Measurements from ENCODE around the gene FEM1C. TPM values are rescaled to one million over a fixed set of nuclear protein-coding genes. Genes with fewer than 3 reads are reported as not detected.

FEM1C gene
- total RNA-seq, 1 experiment from 2014 or later, result 27.5 TPM

- Histone ChIP-seq H3K9me2 (ENCODE audit: insufficient read depth) (no peaks in the 10 kb centered on the region; the same call in 1 of the 2 replicates), H3K4me1 (ENCODE audit: control insufficient read depth in 1 of 2, insufficient read depth in 2 of 2, low read length in 2 of 2) (peaks cover 0 to 12% of the 10 kb centered on the region in 2 experiments; a peak in 1 of 4 replicates), H3K9ac (ENCODE audit: low read length) (no peak overlapping the region), H3K27ac (ENCODE audit: low read depth, low read length) (no peak overlapping the region), H3K4me3 (replicated peaks in 1 of 2; ENCODE audit: low read depth in 1 of 2, low read length in 2 of 2) (no peak overlapping the region), H3K4me2 (ENCODE audit: low read length) (no peak overlapping the region), H3K36me3 (ENCODE audit: control insufficient read depth in 1 of 2, insufficient read depth in 2 of 2, low read length in 2 of 2) (no peaks in the 10 kb centered on the region), H3K9me3 (ENCODE audit: control insufficient read depth in 1 of 2, insufficient read depth in 1 of 2, low read depth in 1 of 2, low read length in 2 of 2) (no peaks in the 10 kb centered on the region), H4K20me1 (ENCODE audit: insufficient read depth) (no peaks in the 10 kb centered on the region), H3K79me2 (ENCODE audit: insufficient read depth, low read length) (no peaks in the 10 kb centered on the region), H2AFZ (ENCODE audit: low read depth, low read length, poor library complexity, severe bottlenecking) (no peak overlapping the region), H3K27me3 (ENCODE audit: insufficient read depth, low read length) (no peaks in the 10 kb centered on the region)
- POLR2A ChIA-PET, result interaction anchor here (1.0 kb wide), 1 partner anchor 10 kb away, joined by 3 read pairs; no protein-coding TSS in a partner anchor
- intact Hi-C loops (cut with micrococcal nuclease), result no loop called here
- RAD21 ChIA-PET (ENCODE audit: low non-redundant PET in 1 of 2, low total read pairs in 2 of 2, uncharacterized antibody in 2 of 2, unreplicated experiment in 2 of 2), result no interaction called here
- CTCF ChIA-PET, result no interaction called here
- TF ChIP-seq SIN3A (IDR thresholded peaks at IDR 0.05; ENCODE audit: low read depth) (no peak), RAD21 (IDR thresholded peaks at IDR 0.05; ENCODE audit: low read depth) (no peak), MAX (IDR thresholded peaks at IDR 0.05) (no peak), EGR1 (IDR thresholded peaks at IDR 0.05; ENCODE audit: low read depth) (no peak), CTCF (IDR thresholded peaks at IDR 0.05 in 2 of 3, conservative IDR thresholded peaks at IDR 0.05 in 1 of 3; ENCODE audit: borderline replicate concordance in 1 of 3, insufficient read depth in 1 of 3, low read depth in 2 of 3, low read length in 2 of 3) (no peak), EZH2 (IDR thresholded peaks at IDR 0.05) (no peak), FOSL1 (IDR thresholded peaks at IDR 0.05; ENCODE audit: low read depth) (no peak), POLR2AphosphoS5 (IDR thresholded peaks at IDR 0.05; ENCODE audit: low read depth, low read length) (no peak), ZNF274 (IDR thresholded peaks at IDR 0.05; ENCODE audit: low read depth, low read length) (no peak), CEBPB (IDR thresholded peaks at IDR 0.05; ENCODE audit: low read depth) (no peak), JUND (IDR thresholded peaks at IDR 0.05) (no peak), REST (IDR thresholded peaks at IDR 0.05; ENCODE audit: low read depth) (no peak), TCF7L2 (IDR thresholded peaks at IDR 0.05; ENCODE audit: borderline replicate concordance, extremely low read depth, insufficient read depth, insufficient read length) (no peak)
- DNase-seq (ENCODE audit: low read depth, low spot score) (no peak), ATAC-seq (no peak)
- BruUV-seq (replicated peaks), result no TSS peak
Measured at GRCh38 chr5:115471345-115472063, 73.1 kb downstream of the FEM1C start.

All from HCT116 (cell line).